GM21515 (cell line): Measurements from ENCODE around the gene GRK5.

ENCODE experiments used
- ATAC-seq: cut with Tn5 transposase; IDR thresholded peaks from one replicate; pipeline ENCODE4 v1.9.1; 2021; ENCODE audit not compliant: unreplicated experiment

GRK5 gene

DNA sequence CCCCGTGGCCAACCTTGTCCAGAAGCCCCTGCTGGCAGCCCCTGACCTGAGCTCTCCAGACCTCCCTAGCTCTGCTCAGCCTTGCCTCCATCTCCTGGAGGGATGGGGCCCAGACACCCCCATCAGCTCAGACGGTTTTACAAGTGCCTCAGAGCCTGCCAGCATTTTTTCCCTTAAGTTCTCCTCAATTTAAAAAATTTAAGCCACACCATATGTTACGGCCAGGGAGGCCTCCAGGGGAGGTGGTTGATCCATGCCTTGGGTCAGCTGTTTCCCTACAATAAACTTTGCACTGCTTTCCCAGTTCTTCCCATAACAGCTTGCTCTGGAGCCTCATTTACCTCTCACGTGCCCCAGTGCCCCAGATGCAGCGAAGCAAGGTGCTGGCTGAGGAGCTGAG is 191.6 kb downstream of the GRK5 start:
- ATAC-seq: no peak

DNA sequence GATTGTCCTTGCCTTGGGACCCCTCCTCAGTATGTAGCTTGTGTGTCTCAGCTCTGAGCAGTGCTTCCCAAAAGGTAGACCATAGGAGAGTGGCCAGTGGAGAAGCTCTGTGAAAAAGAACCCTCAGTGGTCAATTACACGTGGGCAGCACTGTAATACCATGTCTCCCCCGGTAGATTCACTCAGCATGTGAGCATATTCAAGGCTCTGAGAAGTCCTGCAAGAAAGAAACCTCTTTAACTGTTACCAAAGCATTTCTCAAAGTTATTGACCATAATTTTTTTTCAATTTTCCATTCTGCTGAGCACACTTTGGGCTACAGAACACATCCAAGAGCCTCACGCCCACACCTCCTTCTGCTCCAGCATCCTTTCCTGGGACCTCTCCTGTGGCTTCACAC is 192.1 kb downstream of the GRK5 start:
- no peak for ATAC-seq

DNA sequence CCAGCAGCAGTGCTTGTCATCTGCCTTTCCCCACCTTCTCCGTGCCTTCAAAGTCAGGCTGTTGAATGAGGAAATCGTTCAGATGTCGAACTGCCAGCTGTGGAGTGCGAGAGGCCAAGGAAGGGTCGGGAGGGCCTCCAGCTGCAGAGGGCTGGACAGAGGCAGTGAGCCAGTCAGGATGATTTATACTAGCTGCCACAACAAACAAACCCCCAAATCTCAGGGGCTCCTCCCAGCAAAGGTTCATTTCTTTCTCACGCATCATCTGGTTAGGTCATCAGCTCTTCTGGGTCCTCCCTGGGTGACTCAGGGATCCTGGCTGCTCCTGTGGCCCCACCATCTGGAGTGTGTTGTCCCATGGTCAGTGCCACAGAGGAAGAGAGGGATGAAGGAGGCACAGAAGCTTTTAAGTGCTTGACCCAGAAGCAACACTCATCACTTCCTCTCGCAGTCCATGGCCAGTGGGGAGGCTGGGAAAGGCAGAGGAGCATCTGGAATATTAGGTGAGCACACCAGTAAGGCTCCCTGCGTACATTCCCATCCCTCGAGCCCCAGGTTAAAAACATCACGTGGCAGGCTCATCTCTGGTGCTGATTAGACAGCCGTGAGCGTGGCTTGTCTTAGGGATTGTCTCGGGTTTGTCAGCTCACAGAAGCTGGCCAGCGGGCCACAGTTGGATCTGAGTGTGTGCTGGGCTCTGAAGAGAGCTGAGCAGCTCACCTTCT is 194.5 kb downstream of the GRK5 start:
- ATAC-seq: no peak

DNA sequence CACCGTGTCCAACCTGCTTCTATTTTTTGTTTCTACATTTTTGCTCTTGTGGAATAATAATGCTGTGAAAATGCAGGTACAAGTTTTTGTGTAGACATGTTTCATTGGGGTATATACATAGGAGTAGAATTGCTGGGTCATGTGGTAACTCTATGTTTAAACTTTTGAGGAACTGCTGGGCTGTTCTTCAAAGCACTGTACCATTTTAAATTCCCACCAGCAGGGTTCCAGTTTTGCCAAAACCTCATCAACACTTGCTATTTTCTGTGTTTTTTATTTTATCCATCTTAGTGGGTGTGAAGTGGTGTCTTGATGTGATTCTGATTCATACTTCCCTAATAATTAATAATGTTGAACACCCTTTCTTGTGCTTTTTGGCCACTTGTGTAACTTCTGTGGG is 196.6 kb downstream of the GRK5 start:
- no peak for ATAC-seq

DNA sequence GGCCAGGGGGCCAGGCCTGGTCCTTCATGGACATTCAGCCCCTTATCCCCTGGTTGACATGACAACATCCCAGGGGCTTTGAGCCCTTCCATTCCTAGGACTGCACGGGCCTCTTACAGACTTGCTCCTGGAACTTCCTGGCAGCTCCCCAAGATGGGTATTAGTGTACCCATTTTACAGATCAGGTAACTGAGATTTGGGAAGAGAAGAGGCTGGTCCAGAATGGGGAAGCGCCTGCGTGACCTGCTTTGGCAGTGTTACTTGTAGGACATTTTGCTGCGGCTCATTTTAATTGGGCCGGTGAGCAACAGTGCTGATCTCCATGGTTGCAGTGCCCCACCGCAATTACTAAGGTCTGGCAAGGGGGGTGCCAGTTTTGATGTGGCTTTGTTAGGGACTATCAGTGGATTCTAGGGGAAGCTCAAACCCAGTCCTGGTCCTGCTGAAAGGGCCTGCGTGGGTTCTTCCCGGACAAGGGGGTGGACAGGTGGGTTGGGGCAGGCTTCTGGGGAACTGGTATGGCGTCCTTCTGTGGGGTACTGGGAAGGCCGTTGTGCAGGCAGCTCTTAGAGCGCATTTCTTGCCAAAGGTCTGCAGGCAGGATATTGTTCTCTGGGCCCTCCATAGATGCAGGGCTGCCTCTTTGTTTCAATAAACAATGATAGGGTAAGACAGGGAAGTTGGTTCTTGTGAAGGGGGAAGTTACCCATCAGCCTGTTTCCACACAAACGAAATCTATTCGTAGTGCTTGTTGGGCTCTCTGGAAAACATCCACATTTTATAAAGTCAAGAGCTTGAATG is 197.5 kb downstream of the GRK5 start:
- ATAC-seq: no peak

DNA sequence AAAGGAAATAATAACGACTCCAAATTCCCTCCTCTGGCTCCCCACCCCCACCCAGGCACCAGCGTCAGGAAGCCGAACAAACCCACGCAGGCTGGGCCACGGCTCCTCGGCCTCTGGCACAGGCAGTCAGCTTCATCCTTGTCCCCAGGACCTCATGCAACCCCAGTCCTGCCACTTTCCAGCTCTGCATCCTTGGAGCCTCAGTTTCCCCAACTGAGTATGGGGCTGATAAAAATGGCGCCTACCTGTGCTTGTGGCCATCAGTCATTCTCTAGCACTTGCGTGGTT is 198.1 kb downstream of the GRK5 start:
- no peak for ATAC-seq

DNA sequence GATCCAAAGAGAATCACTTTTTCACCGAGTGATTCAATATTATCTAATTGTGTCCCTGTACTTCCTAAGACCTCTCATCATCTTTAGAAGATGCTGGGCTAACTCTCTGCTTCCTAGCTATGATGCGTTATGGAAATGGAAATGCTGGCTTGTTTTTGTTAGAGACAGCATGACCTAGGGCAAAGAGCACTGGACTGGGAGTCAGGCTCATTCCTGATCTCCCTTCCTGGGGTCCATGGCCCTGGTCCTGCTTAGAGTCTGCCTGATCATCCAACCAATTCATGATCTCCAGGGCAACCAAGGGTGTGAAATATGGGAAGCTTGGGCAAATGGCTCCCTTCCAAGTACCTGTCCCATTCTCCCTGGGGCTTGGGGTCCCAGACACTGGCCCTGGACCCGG is 198.8 kb downstream of the GRK5 start:
- ATAC-seq: no peak

DNA sequence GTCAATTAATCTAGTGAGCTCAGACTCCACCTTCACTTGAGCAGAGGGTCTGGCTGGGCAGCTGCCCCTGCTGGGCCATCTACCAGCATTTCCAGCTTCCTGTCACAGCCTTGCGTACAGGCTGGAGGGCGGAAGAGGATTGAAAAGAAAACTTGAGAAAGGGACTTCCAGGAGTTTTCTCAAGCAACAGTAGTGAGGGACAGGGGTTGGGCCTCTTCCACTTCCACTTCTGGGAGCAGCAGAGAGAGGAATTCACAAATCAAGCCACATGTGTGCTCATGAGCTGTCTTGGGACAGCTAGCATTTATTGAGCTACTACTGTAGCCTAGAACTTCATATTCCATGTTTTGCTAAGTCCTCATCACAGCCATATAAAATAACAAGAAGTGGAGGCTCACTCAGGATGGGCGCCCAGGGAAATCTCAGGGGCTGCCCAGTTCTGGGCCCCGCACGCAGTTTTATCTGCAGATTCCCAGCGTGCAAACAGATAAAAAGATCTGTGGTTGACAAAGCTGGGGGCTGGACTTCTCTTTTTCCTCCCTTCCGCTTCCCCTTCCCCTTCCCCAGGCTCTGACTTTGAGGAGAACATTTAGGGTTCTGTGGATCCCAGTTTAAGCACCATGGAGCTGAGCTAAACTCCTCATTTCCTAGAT is 199.4 kb downstream of the GRK5 start:
- ATAC-seq: no peak

DNA sequence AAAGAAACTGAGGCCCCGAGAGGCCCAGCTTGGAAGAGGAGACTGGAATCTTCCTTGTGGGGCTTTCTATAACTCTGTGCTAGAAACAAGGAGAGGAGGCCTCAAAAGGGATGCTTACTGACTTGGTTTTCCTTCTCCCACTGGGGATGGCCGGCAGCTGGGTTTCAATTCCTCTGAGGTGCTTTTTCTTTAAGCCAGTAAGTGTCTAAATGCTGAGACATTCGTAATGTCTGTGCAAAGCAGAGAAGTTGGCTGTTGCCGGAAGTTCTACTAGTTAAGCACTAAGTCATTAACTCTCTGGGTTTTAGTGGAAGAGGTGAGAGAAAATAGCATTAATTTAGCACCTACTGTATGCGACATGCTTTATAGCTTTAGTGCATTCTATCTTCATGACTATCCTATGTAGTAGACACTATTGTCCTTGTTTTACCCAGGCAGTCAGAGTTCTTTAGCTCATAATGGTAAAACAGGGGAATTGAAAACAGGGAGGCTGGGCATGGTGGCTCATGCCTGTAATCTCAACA is 199.9 kb downstream of the GRK5 start:
- ATAC-seq: no peak

DNA sequence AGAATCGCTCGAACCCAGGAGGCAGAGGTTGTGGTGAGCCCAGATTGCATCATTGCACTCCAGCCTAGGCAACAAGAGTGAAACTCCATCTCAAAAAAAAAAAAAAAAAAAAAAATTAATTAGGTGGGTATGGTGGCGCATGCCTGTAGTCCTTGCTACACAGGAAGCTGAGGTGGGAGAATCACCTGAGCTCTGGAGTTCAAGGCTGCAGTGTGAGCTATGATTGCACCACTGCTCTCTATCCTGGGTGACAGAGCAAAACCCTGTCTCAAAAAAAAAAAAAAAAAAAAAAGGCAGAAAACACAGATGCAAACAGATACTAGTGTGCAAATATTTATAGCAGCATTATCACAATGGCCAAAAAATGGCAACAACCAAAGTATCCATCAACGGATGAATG is 200.7 kb downstream of the GRK5 start:
- ATAC-seq: no peak

DNA sequence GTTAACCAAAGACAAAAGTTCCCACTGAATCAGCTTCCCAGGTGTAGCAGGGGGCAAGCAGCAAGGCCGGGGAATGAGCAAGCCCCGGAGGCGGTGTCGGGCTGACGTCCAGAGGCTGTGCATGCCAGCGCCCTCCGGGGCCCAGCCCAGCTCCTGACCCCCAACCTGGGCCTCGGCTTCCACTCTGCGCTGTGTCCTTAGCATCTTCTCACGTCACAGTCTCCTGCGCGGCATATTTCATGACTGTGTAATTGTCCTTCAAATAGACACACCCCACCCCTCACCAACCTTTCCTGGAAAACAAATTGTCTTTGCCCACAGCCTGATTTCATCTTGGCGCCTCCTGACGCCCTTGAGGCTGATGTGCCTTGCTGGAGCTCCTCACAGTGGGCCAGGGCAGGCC is 201.6 kb downstream of the GRK5 start:
- no peak for ATAC-seq

DNA sequence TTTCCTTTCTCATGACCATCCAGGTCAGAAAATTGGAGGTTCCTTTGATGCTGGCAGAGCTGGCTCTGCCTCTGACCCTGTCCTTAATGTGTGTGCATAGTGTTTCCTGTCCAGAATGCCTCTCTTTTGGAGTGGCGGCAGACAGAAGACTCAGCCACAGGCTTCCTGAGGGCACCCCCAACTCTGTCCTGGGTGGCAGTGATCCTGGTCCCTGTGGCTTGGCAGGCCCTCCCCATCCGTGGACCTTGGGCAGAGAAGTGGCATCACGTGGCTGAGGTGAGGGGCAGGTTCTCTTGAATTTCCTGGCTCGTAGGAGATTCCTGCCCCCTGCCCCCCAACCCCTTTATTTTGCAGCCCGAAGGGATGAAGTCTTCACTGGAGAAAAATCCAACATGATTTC is 202.0 kb downstream of the GRK5 start:
- ATAC-seq: no peak

DNA sequence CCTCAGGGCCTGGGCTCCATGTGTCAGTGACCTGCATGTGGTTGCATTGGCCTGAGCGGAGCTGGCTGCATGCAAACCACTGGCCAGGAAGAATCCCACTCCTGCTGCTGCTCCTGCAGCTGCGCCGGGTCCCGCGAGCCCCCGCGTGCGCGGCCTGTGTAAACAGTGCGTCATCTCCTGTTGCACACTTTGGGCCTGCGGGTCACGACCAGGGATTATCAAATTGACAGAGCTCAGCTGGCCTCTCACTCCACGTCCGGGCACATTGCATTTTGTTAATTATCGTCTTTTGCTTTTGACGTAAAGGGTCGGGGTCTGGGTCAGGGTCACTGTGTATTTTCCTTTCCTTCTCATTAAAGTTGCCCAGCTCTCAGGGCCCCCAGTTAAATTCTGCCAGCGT is 202.5 kb downstream of the GRK5 start:
- ATAC-seq: no peak

DNA sequence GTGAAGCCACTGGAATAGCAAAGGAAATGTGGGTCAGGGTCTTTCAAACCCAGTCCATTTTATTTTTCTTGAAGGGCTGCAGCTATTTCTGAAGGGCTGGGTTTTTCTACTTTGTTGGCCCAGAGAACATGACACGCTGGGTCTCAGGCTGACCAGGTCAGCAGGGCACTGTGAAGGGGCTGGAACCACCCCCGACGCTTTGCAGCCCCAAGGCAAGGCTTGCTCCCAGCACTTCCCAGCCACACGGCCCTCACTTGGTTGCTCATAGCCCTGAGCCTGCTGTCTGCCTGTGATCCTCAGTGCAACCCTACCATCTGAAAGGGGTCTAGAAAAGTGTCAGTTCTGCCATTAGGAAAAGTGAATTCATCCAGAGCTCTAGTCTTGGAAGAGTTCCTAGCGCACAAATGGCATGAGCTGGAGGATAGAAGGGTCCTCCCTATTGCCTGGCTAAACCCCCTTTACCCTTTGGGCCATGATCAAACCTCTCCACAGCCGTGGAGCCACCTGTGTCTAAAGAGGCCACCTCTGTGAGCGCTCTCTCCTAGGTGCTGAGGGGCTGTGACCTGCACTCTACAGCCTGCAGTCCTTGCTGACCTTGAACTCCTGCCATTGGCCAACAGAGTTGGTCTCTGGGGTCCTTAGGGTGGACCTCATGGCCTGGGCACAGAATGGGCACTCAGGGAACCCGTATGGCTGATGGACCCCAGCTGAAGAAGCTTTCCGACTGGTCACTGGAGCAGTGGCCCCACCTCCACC is 203.2 kb downstream of the GRK5 start:
- no peak for ATAC-seq

DNA sequence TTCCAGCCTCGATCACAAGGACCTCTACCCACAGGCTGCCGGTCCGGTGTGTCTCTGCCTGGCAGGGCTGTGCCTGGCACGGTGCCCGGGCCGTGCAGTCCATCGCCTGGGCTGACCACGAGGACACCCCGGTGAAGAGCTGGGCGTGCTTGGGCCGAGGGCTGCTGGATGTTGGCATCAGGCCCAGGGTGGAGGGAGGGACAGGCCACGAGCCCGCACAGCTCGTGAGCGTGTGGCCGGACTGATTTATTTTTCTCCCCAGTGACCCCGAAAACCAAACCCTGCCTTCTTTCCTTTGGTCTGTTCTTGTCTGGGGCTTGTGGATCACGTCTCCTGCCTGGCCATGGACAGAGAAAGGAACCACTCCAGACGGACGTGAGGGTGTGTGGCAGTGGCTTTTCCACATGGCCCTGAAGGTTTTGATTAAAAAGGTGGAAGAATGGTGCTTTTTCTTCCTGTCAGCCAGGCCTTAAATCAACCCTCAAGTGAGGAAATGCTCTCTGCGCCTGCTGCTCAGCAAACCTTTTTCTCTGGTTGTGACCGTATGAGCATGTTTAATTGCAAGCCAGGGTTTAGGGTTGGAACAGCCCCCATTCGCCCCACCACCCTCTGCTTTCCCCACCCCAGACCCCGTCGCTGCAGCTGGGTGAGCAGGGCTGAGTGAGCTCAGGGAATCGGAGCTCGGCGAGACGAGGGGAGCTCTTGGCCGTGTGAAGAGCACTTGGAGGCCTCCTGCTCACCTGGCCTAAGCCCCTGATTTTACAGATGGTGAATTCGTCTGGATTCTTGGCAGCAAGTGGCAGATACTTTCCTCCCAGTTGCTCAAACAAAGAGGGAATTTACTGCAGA is 205.1 kb downstream of the GRK5 start:
- no peak for ATAC-seq

DNA sequence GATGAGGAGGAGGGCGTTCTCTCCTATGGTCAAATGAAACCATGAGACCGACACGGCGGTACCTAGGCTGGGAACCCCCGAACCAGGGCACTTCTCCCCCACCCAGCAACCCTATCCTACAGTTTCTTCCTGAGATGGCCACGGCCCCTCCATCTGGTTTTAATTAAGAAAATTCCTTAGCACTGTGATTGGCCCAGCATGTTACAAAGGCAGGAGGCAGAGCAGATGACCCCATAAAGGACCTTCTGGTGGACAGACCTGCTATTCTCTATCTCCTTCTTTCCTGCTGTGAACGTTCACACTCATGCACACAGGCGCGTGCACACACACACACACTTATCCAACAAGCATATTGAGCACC is 205.7 kb downstream of the GRK5 start:
- no peak for ATAC-seq

DNA sequence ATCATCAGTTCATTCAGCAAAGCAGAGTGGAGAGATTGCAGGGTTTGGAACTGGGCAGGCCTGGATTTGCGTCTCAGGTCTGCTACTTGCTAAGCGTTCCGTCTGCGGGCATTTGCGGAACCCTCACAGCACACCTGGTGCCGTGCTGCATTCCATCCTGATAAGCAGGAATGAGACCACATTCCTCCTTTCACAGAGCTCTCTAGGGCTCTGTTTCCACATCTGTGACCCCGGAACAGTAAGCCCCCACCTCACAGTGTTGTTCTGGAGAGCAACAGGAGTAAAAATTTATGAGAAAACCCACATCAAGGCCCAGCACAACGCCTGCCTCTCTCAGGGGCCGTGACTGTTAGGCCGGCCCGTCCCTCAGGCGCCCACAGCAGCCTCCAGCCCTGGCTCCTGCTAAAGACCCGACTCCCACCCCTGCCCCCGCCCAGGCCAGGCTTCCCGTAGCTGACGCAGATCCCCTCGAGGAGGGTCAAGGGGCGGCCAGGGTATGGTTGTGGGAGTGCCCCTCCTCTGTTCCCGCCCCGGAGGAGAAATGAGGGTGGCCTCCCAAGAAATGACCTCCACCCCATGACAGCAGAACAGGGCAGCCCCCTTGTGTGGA is 206.2 kb downstream of the GRK5 start:
- ATAC-seq: no peak

DNA sequence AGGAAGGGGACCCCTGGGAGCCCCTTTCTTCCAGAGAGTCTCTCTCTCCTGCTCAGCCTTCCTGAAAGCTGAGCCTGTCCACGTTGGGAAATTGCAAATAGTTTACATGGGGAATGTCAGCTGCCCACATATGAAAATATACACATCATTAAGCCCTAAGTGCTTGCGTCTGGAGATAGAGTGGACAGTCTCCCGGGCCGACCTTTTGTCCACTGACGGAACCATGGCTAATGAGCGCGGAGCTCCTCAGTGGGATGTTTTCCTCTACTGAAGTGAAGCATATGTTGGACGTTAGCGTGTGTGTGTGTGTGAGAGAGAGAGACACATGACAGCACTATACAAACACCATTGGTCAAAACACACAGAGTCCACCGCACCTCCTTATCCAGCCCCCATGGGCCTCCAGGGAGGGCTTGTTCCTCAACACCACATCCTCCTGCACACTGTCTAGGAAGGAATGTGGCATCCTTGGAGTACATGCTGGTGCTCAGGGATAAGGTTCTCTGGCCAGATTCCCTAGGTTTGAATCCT is 206.8 kb downstream of the GRK5 start:
- no peak for ATAC-seq

DNA sequence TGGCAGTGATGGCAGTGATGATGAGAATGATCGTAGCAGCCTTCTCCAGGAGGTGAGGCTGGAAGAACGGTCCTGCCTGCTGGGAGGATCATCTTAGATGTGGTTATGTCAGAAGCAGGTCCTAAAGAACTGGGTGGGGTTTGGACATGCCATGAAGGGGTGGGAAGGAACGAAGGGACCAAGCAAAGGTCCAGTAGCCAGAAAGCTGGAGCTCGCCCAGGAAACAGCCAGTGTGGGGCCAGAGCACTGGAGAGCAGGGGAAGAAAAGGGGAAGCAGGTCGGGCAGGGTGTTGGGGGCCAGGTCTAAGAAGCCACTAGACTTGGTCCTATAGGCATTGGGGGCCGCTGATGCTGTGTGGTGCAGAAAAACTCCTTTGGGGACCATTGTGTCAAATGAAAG is 207.8 kb downstream of the GRK5 start:
- no peak for ATAC-seq
